Measurements from ENCODE around the gene DCAF8.

Gene DCAF8

GRCh38 chr1:160260406-160261382 is 1.7 kb downstream of the DCAF8 start:
- DNase-seq: no peak

GRCh38 chr1:160258177-160258798 is 4.1 kb downstream of the DCAF8 start:
- DNase-seq: no peak

GRCh38 chr1:160257411-160258015 is 4.8 kb downstream of the DCAF8 start:
- no peak for DNase-seq

- DNase-seq: no peak
These were observed 5.8 kb downstream of the DCAF8 start for GRCh38 chr1:160256396-160257046.

GRCh38 chr1:160255781-160256300 is 6.5 kb downstream of the DCAF8 start:
- no peak for DNase-seq

- peak; percentile 59 for DNase-seq
These were observed 10.4 kb downstream of the DCAF8 start for GRCh38 chr1:160251687-160252526.

- DNase-seq: no peak
These were observed 11.3 kb downstream of the DCAF8 start for GRCh38 chr1:160251011-160251410.

- DNase-seq: no peak
These were observed 15.3 kb downstream of the DCAF8 start for GRCh38 chr1:160247053-160247452.

- DNase-seq: no peak
These were observed 16.9 kb downstream of the DCAF8 start for GRCh38 chr1:160245434-160245833.

GRCh38 chr1:160244209-160244608 is 18.1 kb downstream of the DCAF8 start:
- no peak for DNase-seq

GRCh38 chr1:160243767-160244166 is 18.6 kb downstream of the DCAF8 start:
- DNase-seq: no peak

- no peak for DNase-seq
These were observed 22.6 kb downstream of the DCAF8 start for GRCh38 chr1:160239582-160240299.

GRCh38 chr1:160238408-160238807 is 23.9 kb downstream of the DCAF8 start:
- DNase-seq: no peak

GRCh38 chr1:160237558-160237957 is 24.8 kb downstream of the DCAF8 start:
- no peak for DNase-seq

GRCh38 chr1:160236806-160237205 is 25.5 kb downstream of the DCAF8 start:
- DNase-seq: no peak

- no peak for DNase-seq
These were observed 29.4 kb downstream of the DCAF8 start for GRCh38 chr1:160232911-160233310.

- DNase-seq: no peak
These were observed 33.9 kb downstream of the DCAF8 start for GRCh38 chr1:160228431-160228830.

GRCh38 chr1:160227561-160227960 is 34.8 kb downstream of the DCAF8 start:
- no peak for DNase-seq

GRCh38 chr1:160227034-160227433 is 35.3 kb downstream of the DCAF8 start:
- no peak for DNase-seq

- no peak for DNase-seq
These were observed 35.7 kb downstream of the DCAF8 start for GRCh38 chr1:160226623-160227022.

GRCh38 chr1:160225345-160225744 is 37.0 kb downstream of the DCAF8 start:
- DNase-seq: no peak
